ENCODE measurements around the gene UBXN10.

GRCh38 chr1:20242890-20243479, 57.1 kb downstream of the UBXN10 start:
- no peak for TF ChIP-seq CTCF (IDR thresholded peaks at IDR 0.05)
- no peak for TF ChIP-seq POLR2A (IDR thresholded peaks at IDR 0.05)
- TF ChIP-seq POLR2AphosphoS5 (IDR thresholded peaks at IDR 0.05), result no peak
